Measurements from ENCODE around the gene TMSB15C.

GRCh38 chrX:104122829-104123228, 46.8 kb upstream of the TMSB15C start:
- TF ChIP-seq CTCF (conservative IDR thresholded peaks at IDR 0.05; ENCODE audit: low read length): no peak
- TF ChIP-seq EZH2phosphoT487 (IDR thresholded peaks at IDR 0.05; ENCODE audit: borderline replicate concordance): no peak

Data from Loucy (cell line).